ENCODE results near the gene KRT80. TPM values are rescaled to one million over a fixed set of nuclear protein-coding genes. Genes with fewer than 3 reads are reported as not detected.

Gene KRT80
- total RNA-seq, 1 donor from 2014 or later = 0.07 TPM

- no peaks in the 10 kb centered on the region for H3K9me3 Mint-ChIP-seq (ENCODE audit: low read depth)
- no peaks in the 10 kb centered on the region for H3K4me1 Mint-ChIP-seq (ENCODE audit: low read depth)
- TF ChIP-seq, protein P1, sequence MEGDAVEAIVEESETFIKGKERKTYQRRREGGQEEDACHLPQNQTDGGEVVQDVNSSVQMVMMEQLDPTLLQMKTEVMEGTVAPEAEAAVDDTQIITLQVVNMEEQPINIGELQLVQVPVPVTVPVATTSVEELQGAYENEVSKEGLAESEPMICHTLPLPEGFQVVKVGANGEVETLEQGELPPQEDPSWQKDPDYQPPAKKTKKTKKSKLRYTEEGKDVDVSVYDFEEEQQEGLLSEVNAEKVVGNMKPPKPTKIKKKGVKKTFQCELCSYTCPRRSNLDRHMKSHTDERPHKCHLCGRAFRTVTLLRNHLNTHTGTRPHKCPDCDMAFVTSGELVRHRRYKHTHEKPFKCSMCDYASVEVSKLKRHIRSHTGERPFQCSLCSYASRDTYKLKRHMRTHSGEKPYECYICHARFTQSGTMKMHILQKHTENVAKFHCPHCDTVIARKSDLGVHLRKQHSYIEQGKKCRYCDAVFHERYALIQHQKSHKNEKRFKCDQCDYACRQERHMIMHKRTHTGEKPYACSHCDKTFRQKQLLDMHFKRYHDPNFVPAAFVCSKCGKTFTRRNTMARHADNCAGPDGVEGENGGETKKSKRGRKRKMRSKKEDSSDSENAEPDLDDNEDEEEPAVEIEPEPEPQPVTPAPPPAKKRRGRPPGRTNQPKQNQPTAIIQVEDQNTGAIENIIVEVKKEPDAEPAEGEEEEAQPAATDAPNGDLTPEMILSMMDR (IDR thresholded peaks at IDR 0.05; ENCODE audit: unreplicated experiment) = peak; percentile 87
- H3K4me3 Mint-ChIP-seq (ENCODE audit: low read depth) = no peak overlapping the region
- DNase-seq (ENCODE audit: low spot score, unreplicated experiment) = peak; percentile 48
- peaks cover 27% of the 10 kb centered on the region for H3K27me3 Mint-ChIP-seq
- no peaks in the 10 kb centered on the region for H3K36me3 Mint-ChIP-seq (ENCODE audit: insufficient read depth)
- no peak overlapping the region for H3K27ac Mint-ChIP-seq
These were observed 52.2 kb downstream of the KRT80 start for GRCh38 chr12:52139579-52140062.

GRCh38 chr12:52139147-52139546 lies 52.7 kb downstream of the KRT80 start:
- DNase-seq (ENCODE audit: low spot score, unreplicated experiment) = no peak
- no peak overlapping the region for H3K27ac Mint-ChIP-seq
- no peaks in the 10 kb centered on the region for H3K9me3 Mint-ChIP-seq (ENCODE audit: low read depth)
- peaks cover 28% of the 10 kb centered on the region for H3K27me3 Mint-ChIP-seq
- H3K36me3 Mint-ChIP-seq (ENCODE audit: insufficient read depth) = no peaks in the 10 kb centered on the region
- no peaks in the 10 kb centered on the region for H3K4me1 Mint-ChIP-seq (ENCODE audit: low read depth)
- TF ChIP-seq, protein P1 (IDR thresholded peaks at IDR 0.05; ENCODE audit: unreplicated experiment) = no peak
- no peak overlapping the region for H3K4me3 Mint-ChIP-seq (ENCODE audit: low read depth)

- Mint-ChIP-seq H3K27me3 (peaks cover 28% of the 10 kb centered on the region), H3K36me3 (ENCODE audit: insufficient read depth) (no peaks in the 10 kb centered on the region), H3K4me1 (ENCODE audit: low read depth) (no peaks in the 10 kb centered on the region), H3K27ac (no peak overlapping the region), H3K9me3 (ENCODE audit: low read depth) (no peaks in the 10 kb centered on the region), H3K4me3 (ENCODE audit: low read depth) (no peak overlapping the region)
- DNase-seq (ENCODE audit: low spot score, unreplicated experiment) = no peak
- TF ChIP-seq, protein P1 (IDR thresholded peaks at IDR 0.05; ENCODE audit: unreplicated experiment) = no peak
These were observed 54.1 kb downstream of the KRT80 start for GRCh38 chr12:52137746-52138145.

DNA sequence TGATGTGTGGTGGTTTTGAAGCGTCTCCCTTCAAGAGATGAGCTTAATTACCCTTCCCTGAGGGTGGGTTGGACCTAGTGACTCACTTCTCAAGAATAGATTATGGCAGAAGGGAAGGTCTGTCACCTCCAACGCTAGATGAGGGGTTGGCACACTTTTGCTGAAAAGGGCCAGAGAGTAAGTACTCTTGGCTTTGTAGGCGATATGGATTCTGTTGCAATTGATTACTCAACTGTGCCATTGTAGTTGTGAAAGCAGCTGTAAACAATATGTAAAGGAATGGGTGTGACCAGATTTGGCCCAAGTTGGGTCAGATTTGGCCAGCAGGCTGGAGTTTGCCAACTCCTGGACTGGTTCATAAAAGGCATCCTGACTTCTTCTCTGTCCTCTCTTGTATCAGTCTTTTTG lies 59.1 kb downstream of the KRT80 start:
- no peaks in the 10 kb centered on the region for H3K4me1 Mint-ChIP-seq (ENCODE audit: low read depth)
- no peaks in the 10 kb centered on the region for H3K36me3 Mint-ChIP-seq (ENCODE audit: insufficient read depth)
- H3K4me3 Mint-ChIP-seq (ENCODE audit: low read depth) = no peak overlapping the region
- no peak for DNase-seq (ENCODE audit: low spot score, unreplicated experiment)
- H3K27me3 Mint-ChIP-seq = peaks cover 12% of the 10 kb centered on the region
- H3K9me3 Mint-ChIP-seq (ENCODE audit: low read depth) = no peaks in the 10 kb centered on the region
- no peak overlapping the region for H3K27ac Mint-ChIP-seq
- TF ChIP-seq, protein P1 (IDR thresholded peaks at IDR 0.05; ENCODE audit: unreplicated experiment) = no peak

DNA sequence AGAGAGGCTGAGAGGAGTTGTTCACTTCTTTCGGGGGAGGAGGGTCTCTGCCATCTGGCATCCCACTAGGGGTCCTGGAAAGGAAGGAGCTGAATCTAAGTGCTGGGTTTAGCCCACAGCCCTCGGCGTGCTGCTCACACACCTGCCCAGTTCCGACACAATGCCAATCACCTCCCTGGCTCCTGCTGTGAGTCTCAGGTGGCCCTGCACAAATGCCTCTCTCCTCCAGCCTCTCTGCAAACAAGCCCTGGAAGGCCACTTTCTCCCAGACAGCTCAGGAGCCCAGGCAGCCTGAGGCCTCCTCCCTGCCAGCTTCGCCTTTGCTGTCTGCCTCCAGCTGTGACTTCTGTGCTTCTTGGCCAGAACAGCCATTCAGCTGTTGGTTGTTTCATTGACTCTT lies 61.1 kb downstream of the KRT80 start:
- H3K27me3 Mint-ChIP-seq = peaks cover 5% of the 10 kb centered on the region

More for the DNA sequence above, 61.1 kb downstream of the KRT80 start:
- Mint-ChIP-seq H3K4me1 (ENCODE audit: low read depth) (peaks cover 2% of the 10 kb centered on the region), H3K4me3 (ENCODE audit: low read depth) (no peak overlapping the region), H3K27ac (no peak overlapping the region), H3K9me3 (ENCODE audit: low read depth) (no peaks in the 10 kb centered on the region), H3K36me3 (ENCODE audit: insufficient read depth) (no peaks in the 10 kb centered on the region)
- TF ChIP-seq, protein P1 (IDR thresholded peaks at IDR 0.05; ENCODE audit: unreplicated experiment) = no peak
- no peak for DNase-seq (ENCODE audit: low spot score, unreplicated experiment)
